ENCODE results near the gene ALKBH3. TPM values are rescaled to one million over a fixed set of nuclear protein-coding genes. Genes with fewer than 3 reads are reported as not detected.

The ALKBH3 gene
- total RNA-seq, 1 donor = 47.8 TPM

DNA sequence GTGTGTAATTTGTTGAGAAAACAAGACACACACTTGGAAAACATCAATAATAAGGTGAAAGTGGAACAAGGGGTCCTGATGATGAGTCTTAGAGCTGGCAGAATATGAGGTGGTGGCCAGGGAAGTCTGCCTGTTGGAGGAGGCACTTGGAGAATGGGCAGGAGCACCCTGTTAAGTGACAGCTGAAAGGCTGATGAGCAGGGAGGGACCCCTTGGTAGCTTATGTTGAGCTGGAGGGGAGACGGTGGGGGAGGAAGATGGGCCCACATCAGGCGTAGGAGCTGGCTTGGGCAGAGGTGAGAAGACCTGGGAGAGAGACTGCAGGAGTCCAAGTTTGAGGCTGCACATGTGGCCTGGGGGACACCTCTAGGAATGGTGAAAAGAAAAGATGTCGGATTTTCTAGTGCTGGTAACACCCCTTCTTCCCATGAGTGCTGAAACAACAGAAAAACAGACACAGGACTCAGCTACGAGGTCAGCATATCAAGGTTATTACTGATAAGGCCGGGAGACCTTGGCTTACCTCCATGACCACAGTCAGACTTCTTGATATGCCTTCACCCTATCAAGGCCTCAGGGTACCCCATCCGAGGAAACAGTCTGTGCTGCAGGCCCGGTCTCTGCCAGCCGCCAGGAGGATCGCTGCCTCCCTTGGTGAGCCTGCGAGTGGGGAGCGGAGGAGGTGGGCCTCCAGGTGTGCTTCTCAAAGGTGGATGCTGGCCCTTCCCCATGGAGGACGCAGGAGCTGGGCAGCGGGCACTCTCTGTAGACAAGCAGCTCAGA is 47.5 kb downstream of the ALKBH3 start:
- peaks cover 13% of the 10 kb centered on the region for H3K4me1 ChIP-seq (ENCODE audit: insufficient read depth, low read length)
- no peaks in the 10 kb centered on the region for H4K20me1 ChIP-seq (ENCODE audit: insufficient read depth, low read length)
- no peak overlapping the region for H2AFZ ChIP-seq (ENCODE audit: low read length)
- no peak overlapping the region for H3K27ac ChIP-seq (ENCODE audit: low read depth, low read length)
- no peaks in the 10 kb centered on the region for H3K36me3 ChIP-seq (ENCODE audit: insufficient read depth, low read length)
- peak; percentile 61 for DNase-seq (ENCODE audit: insufficient read length, low spot score, missing footprints)
- TF ChIP-seq, protein P1, sequence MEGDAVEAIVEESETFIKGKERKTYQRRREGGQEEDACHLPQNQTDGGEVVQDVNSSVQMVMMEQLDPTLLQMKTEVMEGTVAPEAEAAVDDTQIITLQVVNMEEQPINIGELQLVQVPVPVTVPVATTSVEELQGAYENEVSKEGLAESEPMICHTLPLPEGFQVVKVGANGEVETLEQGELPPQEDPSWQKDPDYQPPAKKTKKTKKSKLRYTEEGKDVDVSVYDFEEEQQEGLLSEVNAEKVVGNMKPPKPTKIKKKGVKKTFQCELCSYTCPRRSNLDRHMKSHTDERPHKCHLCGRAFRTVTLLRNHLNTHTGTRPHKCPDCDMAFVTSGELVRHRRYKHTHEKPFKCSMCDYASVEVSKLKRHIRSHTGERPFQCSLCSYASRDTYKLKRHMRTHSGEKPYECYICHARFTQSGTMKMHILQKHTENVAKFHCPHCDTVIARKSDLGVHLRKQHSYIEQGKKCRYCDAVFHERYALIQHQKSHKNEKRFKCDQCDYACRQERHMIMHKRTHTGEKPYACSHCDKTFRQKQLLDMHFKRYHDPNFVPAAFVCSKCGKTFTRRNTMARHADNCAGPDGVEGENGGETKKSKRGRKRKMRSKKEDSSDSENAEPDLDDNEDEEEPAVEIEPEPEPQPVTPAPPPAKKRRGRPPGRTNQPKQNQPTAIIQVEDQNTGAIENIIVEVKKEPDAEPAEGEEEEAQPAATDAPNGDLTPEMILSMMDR (IDR thresholded peaks at IDR 0.05; ENCODE audit: extremely low read depth, low read depth, low read length) = no peak
- H3K4me2 ChIP-seq (ENCODE audit: insufficient read depth, low read length) = no peak overlapping the region
- no peak overlapping the region for H3K4me3 ChIP-seq (ENCODE audit: insufficient read depth, low read length)
- H3K79me2 ChIP-seq (ENCODE audit: insufficient read depth, low read length) = no peaks in the 10 kb centered on the region
- H3K9me3 ChIP-seq (ENCODE audit: low read depth, low read length) = no peaks in the 10 kb centered on the region
- H3K27me3 ChIP-seq (ENCODE audit: insufficient read depth, low read length) = peaks cover 3% of the 10 kb centered on the region

DNA sequence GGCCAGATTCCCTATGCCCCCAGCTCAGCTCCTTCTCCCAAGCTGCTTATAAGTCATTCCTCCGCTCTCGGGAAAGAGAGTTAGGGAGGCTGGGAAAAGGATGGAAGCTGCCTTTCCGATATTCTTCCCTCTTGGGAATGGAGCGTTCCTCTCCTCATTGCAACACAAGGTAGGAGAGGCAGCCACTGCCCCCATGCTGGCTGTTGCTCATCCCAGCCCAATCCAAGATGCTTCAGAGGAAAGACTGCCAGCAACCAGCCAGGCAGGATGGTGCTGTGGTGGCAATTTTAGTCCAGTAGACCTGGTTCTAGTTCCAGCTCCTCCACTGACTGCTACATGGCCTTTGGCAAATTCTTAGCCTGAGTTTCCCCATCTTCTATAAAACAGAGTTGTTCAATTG is 48.1 kb downstream of the ALKBH3 start:
- no peak overlapping the region for H3K4me2 ChIP-seq (ENCODE audit: insufficient read depth, low read length)
- peaks cover 3% of the 10 kb centered on the region for H3K27me3 ChIP-seq (ENCODE audit: insufficient read depth, low read length)
- H4K20me1 ChIP-seq (ENCODE audit: insufficient read depth, low read length) = no peaks in the 10 kb centered on the region
- DNase-seq (ENCODE audit: insufficient read length, low spot score, missing footprints) = peak; percentile 58
- H3K79me2 ChIP-seq (ENCODE audit: insufficient read depth, low read length) = no peaks in the 10 kb centered on the region
- no peak overlapping the region for H3K27ac ChIP-seq (ENCODE audit: low read depth, low read length)
- no peaks in the 10 kb centered on the region for H3K9me3 ChIP-seq (ENCODE audit: low read depth, low read length)
- H3K36me3 ChIP-seq (ENCODE audit: insufficient read depth, low read length) = no peaks in the 10 kb centered on the region
- TF ChIP-seq, protein P1 (IDR thresholded peaks at IDR 0.05; ENCODE audit: extremely low read depth, low read depth, low read length) = no peak
- H3K4me3 ChIP-seq (ENCODE audit: insufficient read depth, low read length) = no peak overlapping the region
- no peak overlapping the region for H2AFZ ChIP-seq (ENCODE audit: low read length)
- peaks cover 13% of the 10 kb centered on the region for H3K4me1 ChIP-seq (ENCODE audit: insufficient read depth, low read length)

DNA sequence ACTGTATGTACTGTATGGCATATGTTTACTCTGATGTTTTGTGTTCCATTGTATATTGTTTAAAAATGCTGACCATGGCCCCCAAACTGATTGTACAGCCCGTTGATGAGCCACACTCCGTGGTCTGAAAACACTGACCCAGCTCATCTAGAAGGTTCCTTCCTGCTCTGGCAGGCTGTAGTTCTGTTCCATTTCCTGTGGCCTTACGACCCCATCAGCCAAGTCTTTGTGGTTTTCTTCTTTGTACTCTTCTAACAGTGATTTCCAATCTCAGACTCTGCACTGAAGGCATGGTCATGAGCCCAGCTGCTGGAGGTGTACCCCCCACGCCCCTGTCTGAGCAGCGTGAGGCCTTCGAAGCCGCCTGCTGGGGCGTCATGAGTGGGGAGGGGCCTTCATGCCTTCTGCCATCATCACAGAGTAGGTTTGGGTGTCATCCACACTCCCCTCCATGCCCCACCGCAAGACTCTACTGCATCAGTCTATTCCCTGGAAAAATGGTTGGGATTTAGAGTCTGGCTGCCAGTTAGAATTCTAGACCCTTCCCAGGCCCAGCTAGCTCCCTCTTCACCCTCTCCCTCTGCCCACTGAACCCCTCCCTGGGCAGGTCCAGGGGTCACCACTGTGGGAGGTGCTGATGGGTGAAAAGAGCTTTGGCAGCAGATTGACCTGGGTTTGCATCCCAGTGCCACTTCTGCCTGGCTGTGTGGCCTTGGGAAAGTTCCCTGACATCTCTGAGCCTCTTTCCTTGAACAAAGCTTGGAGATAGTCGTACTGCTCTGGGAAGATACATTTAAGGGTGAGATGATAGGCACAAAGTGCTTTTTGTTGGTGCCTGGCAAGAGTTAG is 50.5 kb downstream of the ALKBH3 start:
- peak; percentile 73 for DNase-seq (ENCODE audit: insufficient read length, low spot score, missing footprints)
- peaks cover 13% of the 10 kb centered on the region for H3K4me1 ChIP-seq (ENCODE audit: insufficient read depth, low read length)
- H4K20me1 ChIP-seq (ENCODE audit: insufficient read depth, low read length) = no peaks in the 10 kb centered on the region
- no peaks in the 10 kb centered on the region for H3K9me3 ChIP-seq (ENCODE audit: low read depth, low read length)
- no peaks in the 10 kb centered on the region for H3K36me3 ChIP-seq (ENCODE audit: insufficient read depth, low read length)
- TF ChIP-seq, protein P1 (IDR thresholded peaks at IDR 0.05; ENCODE audit: extremely low read depth, low read depth, low read length) = no peak
- H3K79me2 ChIP-seq (ENCODE audit: insufficient read depth, low read length) = no peaks in the 10 kb centered on the region
- H2AFZ ChIP-seq (ENCODE audit: low read length) = no peak overlapping the region
- peaks cover 3% of the 10 kb centered on the region for H3K27me3 ChIP-seq (ENCODE audit: insufficient read depth, low read length)
- H3K4me2 ChIP-seq (ENCODE audit: insufficient read depth, low read length) = no peak overlapping the region
- no peak overlapping the region for H3K4me3 ChIP-seq (ENCODE audit: insufficient read depth, low read length)
- no peak overlapping the region for H3K27ac ChIP-seq (ENCODE audit: low read depth, low read length)

DNA sequence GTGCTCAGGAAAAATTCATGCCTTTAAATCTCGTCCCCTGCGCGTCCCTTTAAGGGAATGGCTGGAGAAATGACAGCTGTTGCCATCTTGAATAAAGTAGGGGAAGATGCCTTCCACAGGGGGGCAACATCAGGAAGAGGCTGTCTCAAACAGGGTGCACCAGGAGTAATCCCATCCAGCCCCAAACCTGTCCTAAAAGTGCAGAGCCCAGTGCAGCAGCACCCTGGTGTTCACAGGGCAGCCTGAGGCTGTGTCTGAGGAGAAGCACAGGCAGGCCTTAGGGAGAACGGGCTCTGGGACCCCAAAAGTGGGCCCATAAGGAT is 51.0 kb downstream of the ALKBH3 start:
- Histone ChIP-seq H4K20me1 (ENCODE audit: insufficient read depth, low read length) (no peaks in the 10 kb centered on the region), H3K4me2 (ENCODE audit: insufficient read depth, low read length) (no peak overlapping the region), H3K27ac (ENCODE audit: low read depth, low read length) (no peak overlapping the region), H3K79me2 (ENCODE audit: insufficient read depth, low read length) (no peaks in the 10 kb centered on the region), H3K27me3 (ENCODE audit: insufficient read depth, low read length) (peaks cover 3% of the 10 kb centered on the region), H2AFZ (ENCODE audit: low read length) (no peak overlapping the region), H3K4me1 (ENCODE audit: insufficient read depth, low read length) (peaks cover 13% of the 10 kb centered on the region), H3K9me3 (ENCODE audit: low read depth, low read length) (no peaks in the 10 kb centered on the region), H3K4me3 (ENCODE audit: insufficient read depth, low read length) (no peak overlapping the region), H3K36me3 (ENCODE audit: insufficient read depth, low read length) (no peaks in the 10 kb centered on the region)
- TF ChIP-seq, protein P1 (IDR thresholded peaks at IDR 0.05; ENCODE audit: extremely low read depth, low read depth, low read length) = peak; percentile 23
- DNase-seq (ENCODE audit: insufficient read length, low spot score, missing footprints) = peak; percentile 70

Measured in osteoblast (primary cell).